H9 (cell line): ENCODE data around the gene CNNM4. TPM values are rescaled to one million over a fixed set of nuclear protein-coding genes. Genes with fewer than 3 reads are reported as not detected.
A peak's percentile ranks its signal among the peaks of the same experiment; 100 is the strongest.

ENCODE experiments used
- DNase-seq: peaks from one replicate; pipeline ENCODE4 v3.0.0-alpha.2; 2017
- H2AFZ ChIP-seq: one replicate; pipeline ENCODE4 v1.6.1; 2013; ENCODE audit warnings: mild to moderate bottlenecking, low read length, control low read depth, moderate library complexity
- H2AK5ac ChIP-seq: 2 replicates; pipeline ENCODE4 v1.6.1; 2013; ENCODE audit warnings: low read length, control low read depth, mixed read lengths; ENCODE audit not compliant: insufficient read length
- H2BK120ac ChIP-seq: one replicate; pipeline ENCODE4 v1.6.1; 2013; ENCODE audit warnings: low read depth, mild to moderate bottlenecking, low read length, control low read depth, inconsistent platforms; ENCODE audit not compliant: poor library complexity, severe bottlenecking
- H2BK12ac ChIP-seq: 2 replicates; pipeline ENCODE4 v1.6.1; 2013; ENCODE audit warnings: low read length, control low read depth, mixed read lengths, low read depth; ENCODE audit not compliant: insufficient read length
- H2BK15ac ChIP-seq: 2 replicates; pipeline ENCODE4 v1.6.1; 2013; ENCODE audit warnings: low read depth, low read length, control low read depth
- H2BK20ac ChIP-seq: one replicate; pipeline ENCODE4 v1.6.1; 2013; ENCODE audit warnings: low read depth, mild to moderate bottlenecking, low read length, control low read depth, inconsistent platforms; ENCODE audit not compliant: poor library complexity, severe bottlenecking
- H2BK5ac ChIP-seq: 2 replicates; pipeline ENCODE4 v1.6.1; 2013; ENCODE audit warnings: low read length, control low read depth, mixed read lengths; ENCODE audit not compliant: insufficient read length
- H3K14ac ChIP-seq: 2 replicates; pipeline ENCODE4 v1.6.1; 2013; ENCODE audit warnings: low read length, control low read depth; ENCODE audit not compliant: insufficient read depth
- H3K18ac ChIP-seq: 2 replicates; pipeline ENCODE4 v1.6.1; 2013; ENCODE audit warnings: low read depth, mild to moderate bottlenecking, mixed read lengths, low read length, control low read depth; ENCODE audit not compliant: insufficient read length
- H3K23ac ChIP-seq: 2 replicates; pipeline ENCODE4 v1.6.1; 2013; ENCODE audit warnings: low read length, control low read depth, mixed read lengths, low read depth; ENCODE audit not compliant: insufficient read length
- H3K23me2 ChIP-seq: 2 replicates; pipeline ENCODE4 v1.6.1; 2013; ENCODE audit warnings: low read depth, mild to moderate bottlenecking, mixed read lengths, low read length, control low read depth; ENCODE audit not compliant: insufficient read length, poor library complexity, severe bottlenecking
- H3K27ac ChIP-seq: 2 replicates; pipeline ENCODE4 v1.5.1; 2013; ENCODE audit warnings: low read length, control low read depth, mixed read lengths, low read depth; ENCODE audit not compliant: insufficient read length
- H3K27me3 ChIP-seq: 2 replicates; pipeline ENCODE4 v1.6.1; 2013; ENCODE audit warnings: low read length, control low read depth, inconsistent platforms; ENCODE audit not compliant: insufficient read depth
- H3K4ac ChIP-seq: 2 replicates; pipeline ENCODE4 v1.6.1; 2013; ENCODE audit warnings: low read depth, mild to moderate bottlenecking, control low read depth, inconsistent platforms, low read length, moderate library complexity
- H3K4me1 ChIP-seq: 2 replicates; pipeline ENCODE4 v1.6.1; 2013; ENCODE audit warnings: low read length, control low read depth, inconsistent platforms; ENCODE audit not compliant: insufficient read depth
- H3K4me2 ChIP-seq: 2 replicates; pipeline ENCODE4 v1.6.1; 2013; ENCODE audit warnings: low read length, control low read depth, mixed read lengths; ENCODE audit not compliant: insufficient read length, insufficient read depth
- H3K56ac ChIP-seq: 2 replicates; pipeline ENCODE4 v1.6.1; 2013; ENCODE audit warnings: low read depth, mild to moderate bottlenecking, mixed read lengths, low read length, control low read depth; ENCODE audit not compliant: insufficient read length
- H3K79me1 ChIP-seq: 2 replicates; pipeline ENCODE4 v1.6.1; 2013; ENCODE audit warnings: low read depth, mild to moderate bottlenecking, moderate library complexity, low read length, control low read depth, inconsistent platforms; ENCODE audit not compliant: insufficient read depth, poor library complexity, severe bottlenecking
- H3K79me2 ChIP-seq: 2 replicates; pipeline ENCODE4 v1.6.1; 2013; ENCODE audit warnings: low read length, control low read depth, inconsistent platforms; ENCODE audit not compliant: insufficient read depth
- H3K9ac ChIP-seq: 2 replicates; pipeline ENCODE4 v1.6.1; 2013; ENCODE audit warnings: low read length, control low read depth, mixed read lengths; ENCODE audit not compliant: insufficient read length; ENCODE audit errors: extremely low read depth
- H3K9me3 ChIP-seq: one replicate; pipeline ENCODE4 v1.6.1; 2013; ENCODE audit warnings: low read depth, low read length, inconsistent platforms; ENCODE audit not compliant: control insufficient read depth
- H3T11ph ChIP-seq: one replicate; pipeline ENCODE4 v1.6.1; 2013; ENCODE audit warnings: mild to moderate bottlenecking, low read length, control low read depth, inconsistent platforms
- H4K20me1 ChIP-seq: one replicate; pipeline ENCODE4 v1.6.1; 2013; ENCODE audit not compliant: control insufficient read depth, insufficient read length, insufficient read depth
- H4K5ac ChIP-seq: 2 replicates; pipeline ENCODE4 v1.6.1; 2013; ENCODE audit warnings: low read depth, mild to moderate bottlenecking, mixed read lengths, low read length, control low read depth; ENCODE audit not compliant: insufficient read length
- H4K8ac ChIP-seq: replicated peaks from 2 replicates; pipeline ENCODE4 v1.6.1; 2013; ENCODE audit warnings: low read length, control low read depth, mixed read lengths, low read depth; ENCODE audit not compliant: insufficient read length
- H4K91ac ChIP-seq: 2 replicates; pipeline ENCODE4 v1.6.1; 2013; ENCODE audit warnings: low read depth, mild to moderate bottlenecking, moderate library complexity, mixed read lengths, low read length, control low read depth; ENCODE audit not compliant: insufficient read length
- H3K27ac Mint-ChIP-seq, 3 experiments: 2 replicates in 2 of 3; 3 replicates in 1 of 3; pipeline ENCODE4 v1.8.0; 2020 to 2021; ENCODE audit warnings: mixed read lengths in 3 of 3, mild to moderate bottlenecking in 1 of 3, moderate library complexity in 1 of 3
- H3K27me3 Mint-ChIP-seq: 2 replicates; pipeline ENCODE4 v1.8.0; 2021; ENCODE audit warnings: low read depth, mild to moderate bottlenecking, moderate library complexity, mixed read lengths
- H3K36me3 Mint-ChIP-seq, 3 experiments: 2 replicates in 2 of 3; 3 replicates in 1 of 3; pipeline ENCODE4 v1.8.0; 2020 to 2021; ENCODE audit warnings: low read depth in 3 of 3, mixed read lengths in 3 of 3; ENCODE audit not compliant: insufficient read depth in 1 of 3
- H3K4me1 Mint-ChIP-seq, 2 experiments: 2 replicates each; pipeline ENCODE4 v1.8.0; 2020; ENCODE audit warnings: mixed read lengths in 2 of 2
- H3K4me3 Mint-ChIP-seq, 2 experiments: 2 replicates in 1 of 2; 3 replicates in 1 of 2; pipeline ENCODE4 v1.8.0; 2020 to 2021; ENCODE audit warnings: mild to moderate bottlenecking in 2 of 2, mixed read lengths in 2 of 2, moderate library complexity in 1 of 2
- H3K9me3 Mint-ChIP-seq, 2 experiments: 2 replicates in 1 of 2; 3 replicates in 1 of 2; pipeline ENCODE4 v1.8.0; 2020; ENCODE audit warnings: mild to moderate bottlenecking in 2 of 2, mixed read lengths in 2 of 2, moderate library complexity in 1 of 2
- WGBS: extraction: QIAGEN DNeasy Blood & Tissue Kit; methylation state at CpG from one replicate; pipeline ENCODE4 v1.1.7; 2013; ENCODE audit warnings: missing lambda C conversion rate, low lambda C conversion rate, mixed read lengths; ENCODE audit not compliant: insufficient read length; ENCODE audit errors: extremely low coverage; 5-methylcytosine and 5-hydroxymethylcytosine counted together
- total RNA-seq: library from RNA; stranded (reverse); gene quantifications from 2 replicates; pipeline ENCODE4 v1.2.1, GENCODE V29; 2021
- TF ChIP-seq, protein P1 (sequence below): fragments of 200-600 bp; sonication (generic); conservative IDR thresholded peaks from 3 replicates; pipeline ENCODE4 v1.8.0; 2021; ENCODE audit warnings: antibody characterized with exemption, mild to moderate bottlenecking

The CNNM4 gene
- total RNA-seq, 1 experiment from 2014 or later: 8.5 TPM

DNA sequence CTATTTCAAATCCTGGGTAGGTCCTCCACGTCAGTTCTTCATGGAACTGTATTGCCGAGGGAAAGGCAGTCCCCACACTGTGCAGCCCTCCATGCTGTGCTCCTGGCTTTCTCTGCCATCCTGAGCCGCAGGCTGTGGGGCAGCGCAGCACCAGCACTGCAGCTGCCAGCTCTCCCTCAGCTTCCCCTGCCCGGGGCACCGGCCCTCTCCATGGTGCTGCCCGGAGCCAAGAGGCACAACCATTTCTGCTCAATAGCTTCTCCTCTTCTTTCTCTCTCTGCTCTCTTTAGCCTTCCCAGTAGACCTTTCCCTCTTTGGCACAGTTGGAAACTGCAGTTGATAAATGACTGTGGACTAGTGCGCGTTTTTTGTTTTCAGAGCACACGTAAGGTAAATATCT is 71.0 kb downstream of the CNNM4 start:
- H4K5ac ChIP-seq: no peak overlapping the region
- peaks cover 21 to 22% of the 10 kb centered on the region in 2 experiments for H3K4me1 Mint-ChIP-seq
- H2BK120ac ChIP-seq: no peak overlapping the region
- H3K79me2 ChIP-seq: no peaks in the 10 kb centered on the region
- H2BK15ac ChIP-seq: no peak overlapping the region
- H3K14ac ChIP-seq: no peak overlapping the region
- no peak overlapping the region for H2BK12ac ChIP-seq
- H3K79me1 ChIP-seq: no peaks in the 10 kb centered on the region
- no peak overlapping the region for H3K9ac ChIP-seq
- no peak overlapping the region for H3T11ph ChIP-seq
- WGBS: no CpG with 5 or more reads among the region's 10 CpGs
- H3K23me2 ChIP-seq: no peaks in the 10 kb centered on the region
- H3K23ac ChIP-seq: no peak overlapping the region
- no peaks in the 10 kb centered on the region for H3K4me1 ChIP-seq
- H3K9me3 Mint-ChIP-seq: no peaks in the 10 kb centered on the region
- no peak overlapping the region for H3K4ac ChIP-seq
- H3K9me3 ChIP-seq: no peaks in the 10 kb centered on the region
- H3K56ac ChIP-seq: no peak overlapping the region
- no peaks in the 10 kb centered on the region for H3K27me3 Mint-ChIP-seq
- H4K91ac ChIP-seq: no peak overlapping the region
- no peak overlapping the region for H2BK20ac ChIP-seq
- H3K4me3 Mint-ChIP-seq: no peak overlapping the region
- no peak overlapping the region for H3K4me2 ChIP-seq
- H2BK5ac ChIP-seq: no peak overlapping the region
- H3K27me3 ChIP-seq: no peaks in the 10 kb centered on the region
- TF ChIP-seq, protein P1, sequence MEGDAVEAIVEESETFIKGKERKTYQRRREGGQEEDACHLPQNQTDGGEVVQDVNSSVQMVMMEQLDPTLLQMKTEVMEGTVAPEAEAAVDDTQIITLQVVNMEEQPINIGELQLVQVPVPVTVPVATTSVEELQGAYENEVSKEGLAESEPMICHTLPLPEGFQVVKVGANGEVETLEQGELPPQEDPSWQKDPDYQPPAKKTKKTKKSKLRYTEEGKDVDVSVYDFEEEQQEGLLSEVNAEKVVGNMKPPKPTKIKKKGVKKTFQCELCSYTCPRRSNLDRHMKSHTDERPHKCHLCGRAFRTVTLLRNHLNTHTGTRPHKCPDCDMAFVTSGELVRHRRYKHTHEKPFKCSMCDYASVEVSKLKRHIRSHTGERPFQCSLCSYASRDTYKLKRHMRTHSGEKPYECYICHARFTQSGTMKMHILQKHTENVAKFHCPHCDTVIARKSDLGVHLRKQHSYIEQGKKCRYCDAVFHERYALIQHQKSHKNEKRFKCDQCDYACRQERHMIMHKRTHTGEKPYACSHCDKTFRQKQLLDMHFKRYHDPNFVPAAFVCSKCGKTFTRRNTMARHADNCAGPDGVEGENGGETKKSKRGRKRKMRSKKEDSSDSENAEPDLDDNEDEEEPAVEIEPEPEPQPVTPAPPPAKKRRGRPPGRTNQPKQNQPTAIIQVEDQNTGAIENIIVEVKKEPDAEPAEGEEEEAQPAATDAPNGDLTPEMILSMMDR: no peak
- no peak overlapping the region for H3K18ac ChIP-seq
- H2AFZ ChIP-seq: no peak overlapping the region
- peak overlapping the region in 2 of 3 experiments; percentile 97 to 98; a peak in 2 of 7 replicates for H3K27ac Mint-ChIP-seq
- peaks cover 36 to 80% (median 68%) of the 10 kb centered on the region in 3 experiments for H3K36me3 Mint-ChIP-seq
- H3K27ac ChIP-seq: no peak overlapping the region
- H4K20me1 ChIP-seq: no peaks in the 10 kb centered on the region
- no peak overlapping the region for H2AK5ac ChIP-seq
- DNase-seq: no peak
- H4K8ac ChIP-seq: no peak overlapping the region
